Measurements from ENCODE around the gene RSPH9.

DNA sequence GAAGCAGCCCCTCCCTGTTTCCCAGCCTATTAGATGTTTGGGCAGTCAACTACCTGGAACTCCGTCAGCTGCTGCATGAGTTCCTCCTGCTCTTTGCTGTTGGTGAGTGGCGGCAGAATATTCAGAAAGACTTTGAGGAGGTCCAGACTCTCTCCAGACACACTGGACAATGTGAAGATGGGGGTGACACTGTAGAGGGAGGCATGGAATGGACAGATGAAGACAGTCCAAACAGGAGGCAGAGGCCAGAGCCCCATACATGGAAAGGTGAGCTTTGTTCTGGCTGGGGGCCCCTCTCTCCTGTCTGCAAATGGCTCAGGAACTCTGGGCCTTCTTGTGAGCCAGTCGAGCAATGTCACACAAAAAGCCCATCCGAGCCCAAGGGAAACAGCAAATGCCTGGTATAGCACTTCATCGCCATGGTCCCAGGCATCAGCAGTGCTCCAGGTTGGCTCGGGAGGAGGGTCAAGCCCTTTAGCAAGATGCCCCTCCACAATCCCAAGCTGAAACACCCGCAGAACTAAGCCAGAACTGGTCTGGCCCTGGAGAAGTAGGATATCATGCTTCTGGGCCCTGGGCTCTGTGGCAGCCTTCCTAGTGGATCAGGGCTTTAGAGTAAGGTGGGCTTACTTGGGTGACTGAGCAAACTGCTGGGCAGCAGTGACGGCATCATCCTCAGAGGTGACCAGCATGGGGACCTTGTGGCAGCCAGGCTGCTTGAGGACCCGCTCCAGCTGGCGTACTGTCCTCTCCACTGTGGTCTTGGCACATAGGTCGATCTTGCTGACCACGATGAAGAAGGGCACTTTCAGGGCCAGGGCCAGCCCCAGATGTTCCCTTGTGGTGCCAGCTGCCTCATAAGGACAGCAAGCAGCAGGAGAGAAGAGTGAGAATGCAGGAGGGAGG, 20.7 kb upstream of the RSPH9 start:
- TF ChIP-seq CTCF (IDR thresholded peaks at IDR 0.05), result no peak
- TF ChIP-seq SIN3A (IDR thresholded peaks at IDR 0.05; ENCODE audit: borderline replicate concordance, insufficient read depth, low read depth, low read length), result no peak
- TF ChIP-seq POLR2AphosphoS5 (IDR thresholded peaks at IDR 0.05; ENCODE audit: low read depth, low read length), result 0 out of 2 replicates have a peak, but pooled peaks have one; percentile 20
